Measurements from ENCODE around the gene SLC41A2.

The SLC41A2 gene

DNA sequence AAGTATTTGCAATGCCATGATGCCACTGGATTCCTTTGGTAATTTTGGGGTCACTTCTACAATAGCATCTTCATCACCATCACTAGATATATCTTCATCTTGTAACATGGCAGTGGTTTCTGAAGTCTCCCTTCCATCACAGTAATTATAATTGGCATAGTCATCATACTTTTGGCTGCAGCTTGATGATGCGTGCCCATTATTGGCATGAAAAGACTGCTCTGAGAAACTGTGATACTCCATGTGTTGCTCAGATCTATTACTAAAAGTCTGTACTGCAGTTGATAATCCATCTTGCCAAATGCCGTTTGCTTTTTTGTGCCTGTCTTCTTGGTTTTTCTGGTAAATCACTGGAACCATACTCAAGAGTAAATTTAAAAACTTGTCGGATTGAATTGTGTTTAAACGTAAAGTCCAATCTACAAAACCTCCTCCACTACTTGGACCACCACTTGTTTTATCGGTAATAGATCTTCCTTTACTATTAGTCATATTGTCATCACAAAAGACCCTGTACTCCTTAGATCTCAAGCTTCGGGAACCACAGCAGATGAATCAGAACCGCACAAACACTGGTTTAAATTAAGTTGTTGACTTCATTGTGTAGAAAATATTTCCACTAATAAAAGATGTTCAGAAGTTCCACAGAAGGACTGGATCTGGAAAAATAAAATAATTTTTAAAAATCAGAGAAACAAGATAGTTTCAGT lies 29.9 kb downstream of the SLC41A2 start:
- no peaks in the 10 kb centered on the region for H3K4me1 ChIP-seq
- no peaks in the 10 kb centered on the region for H3K27me3 ChIP-seq (ENCODE audit: control insufficient read depth, insufficient read depth, low read length)
- TF ChIP-seq, protein P1, sequence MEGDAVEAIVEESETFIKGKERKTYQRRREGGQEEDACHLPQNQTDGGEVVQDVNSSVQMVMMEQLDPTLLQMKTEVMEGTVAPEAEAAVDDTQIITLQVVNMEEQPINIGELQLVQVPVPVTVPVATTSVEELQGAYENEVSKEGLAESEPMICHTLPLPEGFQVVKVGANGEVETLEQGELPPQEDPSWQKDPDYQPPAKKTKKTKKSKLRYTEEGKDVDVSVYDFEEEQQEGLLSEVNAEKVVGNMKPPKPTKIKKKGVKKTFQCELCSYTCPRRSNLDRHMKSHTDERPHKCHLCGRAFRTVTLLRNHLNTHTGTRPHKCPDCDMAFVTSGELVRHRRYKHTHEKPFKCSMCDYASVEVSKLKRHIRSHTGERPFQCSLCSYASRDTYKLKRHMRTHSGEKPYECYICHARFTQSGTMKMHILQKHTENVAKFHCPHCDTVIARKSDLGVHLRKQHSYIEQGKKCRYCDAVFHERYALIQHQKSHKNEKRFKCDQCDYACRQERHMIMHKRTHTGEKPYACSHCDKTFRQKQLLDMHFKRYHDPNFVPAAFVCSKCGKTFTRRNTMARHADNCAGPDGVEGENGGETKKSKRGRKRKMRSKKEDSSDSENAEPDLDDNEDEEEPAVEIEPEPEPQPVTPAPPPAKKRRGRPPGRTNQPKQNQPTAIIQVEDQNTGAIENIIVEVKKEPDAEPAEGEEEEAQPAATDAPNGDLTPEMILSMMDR (IDR thresholded peaks at IDR 0.05): no peak
- no peak overlapping the region for H3K4me2 ChIP-seq (ENCODE audit: low read length)
- no peaks in the 10 kb centered on the region for H3K36me3 ChIP-seq (ENCODE audit: control insufficient read depth, insufficient read depth, low read length)
- H3K79me2 ChIP-seq: no peaks in the 10 kb centered on the region
- no peak overlapping the region for H3K4me3 ChIP-seq (ENCODE audit: low read depth, low read length)
- no peak overlapping the region for H2AFZ ChIP-seq
- H3K27ac ChIP-seq: no peak overlapping the region
- no peaks in the 10 kb centered on the region for H3K9me3 ChIP-seq (ENCODE audit: control insufficient read depth, low read length)
- no peak overlapping the region for H3K9ac ChIP-seq

DNA sequence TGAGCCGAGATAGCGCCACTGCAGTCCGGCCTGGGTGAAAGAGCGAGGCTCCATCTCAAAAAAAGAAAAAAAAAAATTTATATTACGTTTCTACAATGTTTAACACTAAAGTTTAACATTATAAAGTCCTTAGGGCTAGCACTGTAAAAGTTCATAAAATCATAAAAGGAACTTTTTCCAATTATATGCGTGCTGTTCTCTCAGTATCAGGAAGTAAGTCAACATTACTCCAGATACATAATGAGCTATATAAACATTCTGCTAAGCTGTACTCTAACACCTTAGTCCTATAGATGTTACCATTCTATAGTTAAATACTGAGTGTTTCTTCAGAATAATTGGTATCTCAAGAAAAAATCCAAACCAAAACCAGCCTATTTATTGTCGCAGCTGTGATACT lies 32.6 kb downstream of the SLC41A2 start:
- Histone ChIP-seq H3K27ac (no peak overlapping the region), H2AFZ (no peak overlapping the region), H3K4me1 (no peaks in the 10 kb centered on the region), H3K79me2 (no peaks in the 10 kb centered on the region), H3K27me3 (ENCODE audit: control insufficient read depth, insufficient read depth, low read length) (no peaks in the 10 kb centered on the region), H3K36me3 (ENCODE audit: control insufficient read depth, insufficient read depth, low read length) (no peaks in the 10 kb centered on the region), H3K9me3 (ENCODE audit: control insufficient read depth, low read length) (no peaks in the 10 kb centered on the region), H3K4me2 (ENCODE audit: low read length) (no peak overlapping the region), H3K4me3 (ENCODE audit: low read depth, low read length) (no peak overlapping the region), H3K9ac (no peak overlapping the region)
- TF ChIP-seq, protein P1 (IDR thresholded peaks at IDR 0.05): no peak

- no peaks in the 10 kb centered on the region for H3K79me2 ChIP-seq
- no peaks in the 10 kb centered on the region for H3K9me3 ChIP-seq (ENCODE audit: control insufficient read depth, low read length)
- no peaks in the 10 kb centered on the region for H3K27me3 ChIP-seq (ENCODE audit: control insufficient read depth, insufficient read depth, low read length)
- no peak overlapping the region for H2AFZ ChIP-seq
- no peak overlapping the region for H3K4me2 ChIP-seq (ENCODE audit: low read length)
- H3K9ac ChIP-seq: no peak overlapping the region
- no peaks in the 10 kb centered on the region for H3K4me1 ChIP-seq
- TF ChIP-seq, protein P1 (IDR thresholded peaks at IDR 0.05): no peak
- no peak overlapping the region for H3K4me3 ChIP-seq (ENCODE audit: low read depth, low read length)
- no peaks in the 10 kb centered on the region for H3K36me3 ChIP-seq (ENCODE audit: control insufficient read depth, insufficient read depth, low read length)
- H3K27ac ChIP-seq: no peak overlapping the region
These were observed 36.8 kb downstream of the SLC41A2 start for GRCh38 chr12:104921340-104921739.

- Histone ChIP-seq H3K9me3 (ENCODE audit: control insufficient read depth, low read length) (no peaks in the 10 kb centered on the region), H3K27me3 (ENCODE audit: control insufficient read depth, insufficient read depth, low read length) (no peaks in the 10 kb centered on the region), H3K4me3 (ENCODE audit: low read depth, low read length) (no peak overlapping the region), H3K4me1 (no peaks in the 10 kb centered on the region), H3K27ac (no peak overlapping the region), H3K79me2 (no peaks in the 10 kb centered on the region), H3K36me3 (ENCODE audit: control insufficient read depth, insufficient read depth, low read length) (no peaks in the 10 kb centered on the region), H3K4me2 (ENCODE audit: low read length) (no peak overlapping the region), H2AFZ (no peak overlapping the region), H3K9ac (no peak overlapping the region)
- TF ChIP-seq, protein P1 (IDR thresholded peaks at IDR 0.05): no peak
These were observed 46.1 kb downstream of the SLC41A2 start for GRCh38 chr12:104911942-104912341.
